AG04450 (cell line): Measurements from ENCODE around the gene ART3. TPM values are rescaled to one million over a fixed set of nuclear protein-coding genes. Genes with fewer than 3 reads are reported as not detected.

Experiments used
- CTCF ChIA-PET: fragments of 300-600, 350-600 bp; formaldehyde crosslinking; extraction: SDS; loops from one replicate; lab custom pipeline; 2022; ENCODE audit warnings: antibody characterized with exemption, inconsistent platforms; lab: Charles Lee
- POLR2A ChIA-PET: fragments of 350-600 bp; formaldehyde crosslinking; extraction: SDS; loops from one replicate; lab custom pipeline; 2021; ENCODE audit warnings: antibody characterized with exemption, inconsistent platforms; lab: Yijun Ruan, JAX
- DNase-seq: peaks from one replicate; pipeline ENCODE4 v3.0.0-alpha.2; 2011; ENCODE audit warnings: low read depth, low spot score
- H3K27ac ChIP-seq: one replicate; pipeline ENCODE4 v1.5.1; 2012; ENCODE audit warnings: low read depth, low read length, control low read depth
- H3K27me3 ChIP-seq: one replicate; pipeline ENCODE4 v1.6.0; 2012; ENCODE audit warnings: low read length; ENCODE audit not compliant: control insufficient read depth, insufficient read depth
- H3K4me3 ChIP-seq: 2 replicates; pipeline ENCODE4 v1.5.1; 2011; ENCODE audit warnings: mild to moderate bottlenecking, low read depth, low read length, control low read depth
- H3K9me3 ChIP-seq: 2 replicates; pipeline ENCODE4 v1.5.1; 2012; ENCODE audit warnings: low read length; ENCODE audit not compliant: control insufficient read depth, insufficient read depth
- polyA plus RNA-seq: library from polyadenylated mRNA; depleted of rRNA; stranded (reverse); fragments of >200 nt; gene quantifications from 2 replicates; pipeline ENCODE4 v1.2.3, GENCODE V29; 2011
- TF ChIP-seq, protein P1 (sequence below): IDR thresholded peaks from 2 replicates; pipeline ENCODE4 v1.5.1; 2011; ENCODE audit warnings: low read depth, low read length, control low read depth, inconsistent platforms

Gene ART3
- polyA plus RNA-seq, 1 experiment: 0.20 TPM

GRCh38 chr4:76144546-76144945 is 70.0 kb downstream of the ART3 start:
- no peak overlapping the region for H3K27ac ChIP-seq
- no peak overlapping the region for H3K4me3 ChIP-seq
- ChIA-PET CTCF (interaction anchor here (1.0 kb wide), 1 partner anchor 12 kb away, joined by 3 read pairs; no protein-coding TSS in a partner anchor), POLR2A (no interaction called here)
- no peaks in the 10 kb centered on the region; the same call in 1 of the 2 replicates for H3K9me3 ChIP-seq
- TF ChIP-seq, protein P1, sequence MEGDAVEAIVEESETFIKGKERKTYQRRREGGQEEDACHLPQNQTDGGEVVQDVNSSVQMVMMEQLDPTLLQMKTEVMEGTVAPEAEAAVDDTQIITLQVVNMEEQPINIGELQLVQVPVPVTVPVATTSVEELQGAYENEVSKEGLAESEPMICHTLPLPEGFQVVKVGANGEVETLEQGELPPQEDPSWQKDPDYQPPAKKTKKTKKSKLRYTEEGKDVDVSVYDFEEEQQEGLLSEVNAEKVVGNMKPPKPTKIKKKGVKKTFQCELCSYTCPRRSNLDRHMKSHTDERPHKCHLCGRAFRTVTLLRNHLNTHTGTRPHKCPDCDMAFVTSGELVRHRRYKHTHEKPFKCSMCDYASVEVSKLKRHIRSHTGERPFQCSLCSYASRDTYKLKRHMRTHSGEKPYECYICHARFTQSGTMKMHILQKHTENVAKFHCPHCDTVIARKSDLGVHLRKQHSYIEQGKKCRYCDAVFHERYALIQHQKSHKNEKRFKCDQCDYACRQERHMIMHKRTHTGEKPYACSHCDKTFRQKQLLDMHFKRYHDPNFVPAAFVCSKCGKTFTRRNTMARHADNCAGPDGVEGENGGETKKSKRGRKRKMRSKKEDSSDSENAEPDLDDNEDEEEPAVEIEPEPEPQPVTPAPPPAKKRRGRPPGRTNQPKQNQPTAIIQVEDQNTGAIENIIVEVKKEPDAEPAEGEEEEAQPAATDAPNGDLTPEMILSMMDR: no peak
- DNase-seq: no peak
- no peaks in the 10 kb centered on the region for H3K27me3 ChIP-seq

- no peaks in the 10 kb centered on the region; the same call in 1 of the 2 replicates for H3K9me3 ChIP-seq
- DNase-seq: peak; percentile 33
- TF ChIP-seq, protein P1: no peak
- H3K27ac ChIP-seq: peak overlapping the region; percentile 94
- H3K27me3 ChIP-seq: no peaks in the 10 kb centered on the region
- POLR2A ChIA-PET: no interaction called here
- H3K4me3 ChIP-seq: peak overlapping the region; percentile 97
- CTCF ChIA-PET: interaction anchor here (1.4 kb wide), 1 partner anchor 230 kb away, joined by 4 read pairs; no protein-coding TSS in a partner anchor
Observed at GRCh38 chr4:76147454-76148141, 73.1 kb downstream of the ART3 start.

- DNase-seq: peak; percentile 81
- ChIA-PET POLR2A (no interaction called here), CTCF (interaction anchor here (1.3 to 1.4 kb wide), 2 partner anchors 31 to 230 kb away, joined by 4 to 6 read pairs; no protein-coding TSS in a partner anchor)
- no peaks in the 10 kb centered on the region for H3K27me3 ChIP-seq
- peak within 1 kb of the TSS; percentile 94 for H3K27ac ChIP-seq
- TF ChIP-seq, protein P1: no peak
- H3K9me3 ChIP-seq: no peaks in the 10 kb centered on the region; the same call in 1 of the 2 replicates
- H3K4me3 ChIP-seq: peak within 1 kb of the TSS; percentile 97
Observed at GRCh38 chr4:76148142-76148865, 73.8 kb downstream of the ART3 start, which contains the start of gene NUP54. NUP54 (minus strand) TSS chr4:76148397; CDS start chr4:76148374, 23 bp downstream.

DNA sequence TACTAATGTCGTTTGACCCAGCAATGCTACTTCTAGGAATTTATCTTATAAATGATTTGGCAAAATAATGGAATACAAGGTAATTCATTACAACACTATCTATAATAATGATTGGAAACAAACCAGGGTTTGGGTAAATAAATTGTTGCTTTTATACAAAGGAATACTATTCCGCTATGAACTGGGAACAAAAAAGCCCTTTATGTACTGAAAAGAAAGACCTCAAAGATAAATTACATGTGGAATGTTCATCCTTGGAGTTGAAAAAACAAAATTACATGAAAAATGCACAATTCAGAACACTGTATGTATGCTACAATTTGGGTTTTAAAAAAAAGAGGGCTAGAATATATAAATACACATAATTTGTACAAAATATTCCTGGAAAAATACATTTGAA is 78.8 kb downstream of the ART3 start:
- DNase-seq: no peak
- no peak overlapping the region for H3K27ac ChIP-seq
- no peaks in the 10 kb centered on the region for H3K27me3 ChIP-seq
- CTCF ChIA-PET: interaction anchor here (3.8 kb wide), 1 partner anchor 27 kb away, joined by 26 read pairs; no protein-coding TSS in a partner anchor
- TF ChIP-seq, protein P1: no peak
- POLR2A ChIA-PET: no interaction called here
- no peaks in the 10 kb centered on the region for H3K9me3 ChIP-seq
- no peak overlapping the region for H3K4me3 ChIP-seq
